Breast epithelium (tissue), 4 donors: ENCODE data around the gene CNTNAP2. TPM values are rescaled to one million over a fixed set of nuclear protein-coding genes. Genes with fewer than 3 reads are reported as not detected.
"Not testable (repeated sequence)": the region's sequence is repeated elsewhere in the genome, so short reads cannot be mapped to it uniquely, and the experiment has no call there.

Source experiments
- DNase-seq, 2 donors: peaks; one replicate each; pipeline ENCODE4 v3.0.0-alpha.2; 2019; ENCODE audit warnings: low spot score in 2 of 2
- H3K27ac ChIP-seq, 2 donors: fragments of 200-600 bp; sonication (generic) in 1 of 2; one replicate each; pipeline ENCODE4 v1.5.1; 2016 to 2019; ENCODE audit warnings: mild to moderate bottlenecking in 1 of 2
- H3K27me3 ChIP-seq, 2 donors: fragments of 200-600 bp; sonication (generic) in 1 of 2; one replicate each; pipeline versions ENCODE4 v1.5.1 to v1.6.0; 2017 to 2019; ENCODE audit warnings: control low read depth in 1 of 2, mild to moderate bottlenecking in 1 of 2
- H3K36me3 ChIP-seq: fragments of 200-600 bp; one replicate; pipeline ENCODE4 v1.5.1; 2019
- H3K4me1 ChIP-seq, 2 donors: fragments of 200-600 bp; sonication (generic); one replicate each; pipeline ENCODE4 v1.5.1; 2016 to 2019; ENCODE audit warnings: control low read depth in 1 of 2
- H3K4me3 ChIP-seq, 3 donors: fragments of 200-600 bp; sonication (generic); 1 replicate in 2 of 3; 2 replicates in 1 of 3; pipeline ENCODE4 v1.5.1; 2016 to 2019; ENCODE audit warnings: mild to moderate bottlenecking in 3 of 3, moderate library complexity in 2 of 3
- H3K9me3 ChIP-seq, 2 donors: fragments of 200-600 bp; sonication (generic) in 1 of 2; one replicate each; pipeline ENCODE4 v1.5.1; 2016 to 2019; ENCODE audit warnings: control low read depth in 1 of 2
- CTCF ChIP-seq, 3 donors: fragments of 450-650 bp; IDR thresholded peaks; one replicate each; pipeline ENCODE4 v1.5.1; 2016 to 2017; ENCODE audit warnings: antibody characterized with exemption in 3 of 3, mild to moderate bottlenecking in 3 of 3, moderate library complexity in 3 of 3
- POLR2A ChIP-seq: fragments of 450-650 bp; IDR thresholded peaks from one replicate; pipeline ENCODE4 v1.6.1; 2016; ENCODE audit warnings: antibody characterized with exemption, mild to moderate bottlenecking, moderate library complexity
- POLR2AphosphoS5 ChIP-seq, 3 donors: sonication (generic); formaldehyde crosslinking; IDR thresholded peaks; one replicate each; pipeline ENCODE4 v1.6.1; 2017; ENCODE audit warnings: antibody characterized with exemption in 3 of 3
- intact Hi-C: fragments of 100-400 bp; cut with DNase I; formaldehyde crosslinking; loops from one replicate; pipeline ENCODE4 v1.15.1; 2023; ENCODE audit warnings: low total_unique reads
- total RNA-seq, 3 donors: library from RNA; depleted of rRNA; stranded (reverse); fragments of >200 nt; gene quantifications; one replicate each; pipeline ENCODE4 v1.1.0, GENCODE V29; 2016

Gene CNTNAP2
- total RNA-seq, 3 donors from 2014 or later = 0.29 to 0.66 TPM; not detected in 1

GRCh38 chr7:148412691-148413090, 2296.1 kb downstream of the CNTNAP2 start:
- no peaks in the 10 kb centered on the region for H3K4me1 ChIP-seq
- no peaks in the 10 kb centered on the region for H3K27me3 ChIP-seq
- H3K27ac ChIP-seq = no peak overlapping the region
- no peak for DNase-seq
- no peaks in the 10 kb centered on the region for H3K36me3 ChIP-seq
- TF ChIP-seq CTCF (IDR thresholded peaks at IDR 0.05) (no peak), POLR2AphosphoS5 (IDR thresholded peaks at IDR 0.05) (no peak), POLR2A (no peak)
- intact Hi-C loops = no loop called here
- no peak overlapping the region for H3K4me3 ChIP-seq
- no peaks in the 10 kb centered on the region for H3K9me3 ChIP-seq

- TF ChIP-seq POLR2A = no peak
- TF ChIP-seq CTCF (IDR thresholded peaks at IDR 0.05) = no peak
- no peak for TF ChIP-seq POLR2AphosphoS5 (IDR thresholded peaks at IDR 0.05)
- no peaks in the 10 kb centered on the region for H3K36me3 ChIP-seq
- intact Hi-C loops = no loop called here
Observed at GRCh38 chr7:148419856-148420832, 2303.5 kb downstream of the CNTNAP2 start.

GRCh38 chr7:148422030-148422429, 2305.4 kb downstream of the CNTNAP2 start:
- TF ChIP-seq POLR2AphosphoS5 (IDR thresholded peaks at IDR 0.05) = no peak
- TF ChIP-seq CTCF (IDR thresholded peaks at IDR 0.05) = no peak
- no peak for TF ChIP-seq POLR2A

More at GRCh38 chr7:148419856-148420832, 2303.5 kb downstream of the CNTNAP2 start:
- Histone ChIP-seq H3K9me3 (no peaks in the 10 kb centered on the region), H3K27me3 (no peaks in the 10 kb centered on the region), H3K4me3 (no peak overlapping the region), H3K4me1 (no peaks in the 10 kb centered on the region), H3K27ac (no peak overlapping the region)
- DNase-seq = no peak

GRCh38 chr7:148426393-148426792, 2309.8 kb downstream of the CNTNAP2 start:
- DNase-seq, H3K27me3 ChIP-seq, intact Hi-C loops, H3K4me3 ChIP-seq, H3K27ac ChIP-seq, H3K9me3 ChIP-seq, H3K4me1 ChIP-seq, H3K36me3 ChIP-seq: not testable (repeated sequence)

More at GRCh38 chr7:148422030-148422429, 2305.4 kb downstream of the CNTNAP2 start:
- Histone ChIP-seq H3K36me3 (no peaks in the 10 kb centered on the region), H3K27ac (no peak overlapping the region), H3K4me3 (no peak overlapping the region), H3K9me3 (no peaks in the 10 kb centered on the region), H3K4me1 (no peaks in the 10 kb centered on the region), H3K27me3 (no peaks in the 10 kb centered on the region)
- no peak for DNase-seq
- intact Hi-C loops = no loop called here

GRCh38 chr7:148430690-148431089, 2314.1 kb downstream of the CNTNAP2 start:
- H3K4me3 ChIP-seq, H3K27me3 ChIP-seq, H3K36me3 ChIP-seq, DNase-seq, H3K9me3 ChIP-seq, H3K27ac ChIP-seq, H3K4me1 ChIP-seq, intact Hi-C loops: not testable (repeated sequence)

- Histone ChIP-seq H3K27ac (no peak overlapping the region), H3K9me3 (peaks cover 0 to 17% of the 10 kb centered on the region in 2 donors), H3K4me3 (no peak overlapping the region), H3K4me1 (no peaks in the 10 kb centered on the region), H3K27me3 (no peaks in the 10 kb centered on the region), H3K36me3 (no peaks in the 10 kb centered on the region)
- TF ChIP-seq CTCF (IDR thresholded peaks at IDR 0.05) (no peak), POLR2A (no peak), POLR2AphosphoS5 (IDR thresholded peaks at IDR 0.05) (no peak)
- DNase-seq = no peak
- intact Hi-C loops = no loop called here
Observed at GRCh38 chr7:148433521-148434180, 2317.1 kb downstream of the CNTNAP2 start.
